Measurements from ENCODE around the gene ARHGAP12. TPM values are rescaled to one million over a fixed set of nuclear protein-coding genes. Genes with fewer than 3 reads are reported as not detected.

Gene ARHGAP12
- total and polyA plus RNA-seq, 3 experiments from 2014 or later: 5.1 to 9.7 (median 5.3) TPM

DNA sequence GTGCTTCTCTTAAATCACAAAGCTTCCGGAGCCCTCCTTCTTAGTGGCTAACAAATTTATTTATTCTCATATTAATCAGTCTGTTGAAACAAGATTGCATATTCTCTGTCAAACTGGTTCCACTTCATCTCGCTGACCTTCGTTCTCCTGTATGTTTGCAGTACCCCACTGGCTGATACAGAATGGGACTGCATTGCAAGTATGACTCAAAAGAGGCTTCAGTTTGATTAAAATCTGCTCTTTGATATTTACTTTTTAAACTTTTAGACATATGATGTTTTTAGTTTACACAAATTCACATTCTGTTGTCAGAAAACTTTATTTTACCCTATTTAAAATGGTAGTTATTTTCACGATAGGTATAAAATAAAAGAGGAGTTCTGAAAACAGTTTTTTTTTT lies 14.3 kb upstream of the ARHGAP12 start:
- DNase-seq: no peak
- Mint-ChIP-seq H3K27me3 (peaks cover 0 to 3% of the 10 kb centered on the region in 2 donors), H3K4me3 (no peak overlapping the region), H3K9me3 (no peaks in the 10 kb centered on the region), H3K27ac (no peak overlapping the region), H3K36me3 (peaks cover 0 to 4% (median 0%) of the 10 kb centered on the region in 3 donors), H3K4me1 (peaks cover 4 to 5% (median 5%) of the 10 kb centered on the region in 3 donors)
- ChIA-PET CTCF (no interaction called here), POLR2A (interaction anchor here (0.7 kb wide), 1 partner anchor 155 kb away, joined by 4 read pairs; no protein-coding TSS in a partner anchor)
- Histone ChIP-seq H3K27me3 (ENCODE audit: insufficient read depth, low read length, poor library complexity, severe bottlenecking) (no peaks in the 10 kb centered on the region), H3K4me3 (ENCODE audit: low read length) (no peak overlapping the region), H3K27ac (ENCODE audit: low read depth, low read length) (no peak overlapping the region), H3K4me1 (ENCODE audit: insufficient read depth, low read length) (peaks cover 10% of the 10 kb centered on the region), H3K9me3 (ENCODE audit: low read length) (no peaks in the 10 kb centered on the region), H3K36me3 (ENCODE audit: insufficient read depth, low read length) (no peaks in the 10 kb centered on the region)

GRCh38 chr10:31942435-31942834 lies 13.8 kb upstream of the ARHGAP12 start:
- CTCF ChIA-PET: no interaction called here
- Histone ChIP-seq H3K36me3 (ENCODE audit: insufficient read depth, low read length) (no peaks in the 10 kb centered on the region), H3K9me3 (ENCODE audit: low read length) (no peaks in the 10 kb centered on the region), H3K4me1 (ENCODE audit: insufficient read depth, low read length) (peaks cover 10% of the 10 kb centered on the region), H3K27me3 (ENCODE audit: insufficient read depth, low read length, poor library complexity, severe bottlenecking) (no peaks in the 10 kb centered on the region), H3K4me3 (ENCODE audit: low read length) (no peak overlapping the region), H3K27ac (ENCODE audit: low read depth, low read length) (no peak overlapping the region)
- Mint-ChIP-seq H3K9me3 (no peaks in the 10 kb centered on the region), H3K27ac (no peak overlapping the region), H3K4me3 (no peak overlapping the region), H3K36me3 (peaks cover 0 to 1% (median 0%) of the 10 kb centered on the region in 3 donors), H3K27me3 (peaks cover 0 to 3% of the 10 kb centered on the region in 2 donors), H3K4me1 (peaks cover 4 to 5% (median 5%) of the 10 kb centered on the region in 3 donors)
- POLR2A ChIA-PET: interaction anchor here (0.7 kb wide), 1 partner anchor 156 kb away, joined by 4 read pairs; no protein-coding TSS in a partner anchor
- no peak for DNase-seq

- DNase-seq: no peak
- Mint-ChIP-seq H3K36me3 (no peaks in the 10 kb centered on the region), H3K27ac (no peak overlapping the region), H3K27me3 (peaks cover 0 to 3% of the 10 kb centered on the region in 2 donors), H3K4me1 (peaks cover 4 to 5% (median 5%) of the 10 kb centered on the region in 3 donors), H3K4me3 (no peak overlapping the region), H3K9me3 (no peaks in the 10 kb centered on the region)
- ChIA-PET POLR2A (no interaction called here), CTCF (no interaction called here)
- Histone ChIP-seq H3K4me3 (ENCODE audit: low read length) (no peak overlapping the region), H3K4me1 (ENCODE audit: insufficient read depth, low read length) (peaks cover 10% of the 10 kb centered on the region), H3K27ac (ENCODE audit: low read depth, low read length) (no peak overlapping the region), H3K9me3 (ENCODE audit: low read length) (no peaks in the 10 kb centered on the region), H3K36me3 (ENCODE audit: insufficient read depth, low read length) (no peaks in the 10 kb centered on the region), H3K27me3 (ENCODE audit: insufficient read depth, low read length, poor library complexity, severe bottlenecking) (no peaks in the 10 kb centered on the region)
Measured at GRCh38 chr10:31940839-31941653, 12.4 kb upstream of the ARHGAP12 start.

DNA sequence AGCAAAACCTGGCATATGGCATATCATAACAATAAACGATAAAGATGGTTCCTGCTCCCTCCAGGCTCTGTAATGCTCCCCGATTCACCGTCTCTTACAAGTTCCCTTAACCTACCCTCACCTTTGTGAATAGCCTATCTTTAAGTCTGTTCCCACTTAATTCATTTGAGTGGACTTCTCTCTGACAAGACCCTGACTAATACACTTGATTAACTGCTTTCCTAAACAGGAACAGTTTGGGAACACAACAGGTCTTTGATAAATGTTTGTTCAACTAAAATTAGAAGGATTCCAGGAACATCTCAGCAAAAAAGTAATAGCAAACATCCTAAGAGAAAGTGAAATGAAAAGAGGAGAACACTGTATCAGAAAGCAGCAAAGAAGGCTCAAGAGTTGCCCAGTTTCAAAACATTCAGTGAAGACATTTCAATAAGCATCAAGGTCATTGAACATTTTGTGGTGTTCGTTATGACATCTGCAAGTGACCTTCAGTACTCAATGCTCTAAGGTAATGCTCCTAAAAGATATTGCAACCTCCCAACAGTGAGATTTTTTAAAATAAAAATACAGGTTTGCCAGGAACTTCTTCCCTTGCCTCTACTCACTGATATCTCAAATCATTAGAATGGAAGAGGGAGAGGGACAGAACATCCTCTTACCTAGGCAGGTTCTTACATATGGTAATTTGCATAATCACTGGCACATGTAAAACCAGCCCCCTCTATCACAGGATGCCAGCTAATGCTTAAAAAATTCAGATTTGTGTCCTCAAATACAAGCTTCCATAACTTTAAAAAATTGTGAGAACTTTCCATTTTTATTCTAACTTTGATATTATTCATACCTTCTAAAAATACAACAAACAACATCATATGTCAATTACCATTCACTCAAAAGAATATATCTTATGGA lies 11.4 kb upstream of the ARHGAP12 start:
- H3K4me3 Mint-ChIP-seq: no peak overlapping the region
- CTCF ChIA-PET: no interaction called here

GRCh38 chr10:31937371-31937770 lies 8.7 kb upstream of the ARHGAP12 start:
- ChIA-PET CTCF (no interaction called here), POLR2A (no interaction called here)
- no peak for DNase-seq
- Histone ChIP-seq H3K9me3 (ENCODE audit: low read length) (no peaks in the 10 kb centered on the region), H3K27me3 (ENCODE audit: insufficient read depth, low read length, poor library complexity, severe bottlenecking) (no peaks in the 10 kb centered on the region), H3K36me3 (ENCODE audit: insufficient read depth, low read length) (no peaks in the 10 kb centered on the region), H3K4me1 (ENCODE audit: insufficient read depth, low read length) (no peaks in the 10 kb centered on the region), H3K27ac (ENCODE audit: low read depth, low read length) (no peak overlapping the region), H3K4me3 (ENCODE audit: low read length) (no peak overlapping the region)
- Mint-ChIP-seq H3K27me3 (peaks cover 0 to 3% of the 10 kb centered on the region in 2 donors), H3K4me1 (peaks cover 3 to 5% (median 4%) of the 10 kb centered on the region in 3 donors), H3K9me3 (no peaks in the 10 kb centered on the region), H3K4me3 (no peak overlapping the region), H3K27ac (no peak overlapping the region), H3K36me3 (no peaks in the 10 kb centered on the region)

More for the DNA sequence above, 11.4 kb upstream of the ARHGAP12 start:
- Histone ChIP-seq H3K36me3 (ENCODE audit: insufficient read depth, low read length) (no peaks in the 10 kb centered on the region), H3K9me3 (ENCODE audit: low read length) (no peaks in the 10 kb centered on the region), H3K4me3 (ENCODE audit: low read length) (no peak overlapping the region), H3K27ac (ENCODE audit: low read depth, low read length) (no peak overlapping the region), H3K27me3 (ENCODE audit: insufficient read depth, low read length, poor library complexity, severe bottlenecking) (no peaks in the 10 kb centered on the region), H3K4me1 (ENCODE audit: insufficient read depth, low read length) (peaks cover 9% of the 10 kb centered on the region)
- Mint-ChIP-seq H3K27ac (no peak overlapping the region), H3K27me3 (peaks cover 0 to 3% of the 10 kb centered on the region in 2 donors), H3K4me1 (peaks cover 4 to 5% (median 5%) of the 10 kb centered on the region in 3 donors), H3K36me3 (no peaks in the 10 kb centered on the region), H3K9me3 (no peaks in the 10 kb centered on the region)
- DNase-seq: no peak
- POLR2A ChIA-PET: interaction anchor here (0.6 kb wide), 1 partner anchor 153 kb away, joined by 3 read pairs; no protein-coding TSS in a partner anchor

DNA sequence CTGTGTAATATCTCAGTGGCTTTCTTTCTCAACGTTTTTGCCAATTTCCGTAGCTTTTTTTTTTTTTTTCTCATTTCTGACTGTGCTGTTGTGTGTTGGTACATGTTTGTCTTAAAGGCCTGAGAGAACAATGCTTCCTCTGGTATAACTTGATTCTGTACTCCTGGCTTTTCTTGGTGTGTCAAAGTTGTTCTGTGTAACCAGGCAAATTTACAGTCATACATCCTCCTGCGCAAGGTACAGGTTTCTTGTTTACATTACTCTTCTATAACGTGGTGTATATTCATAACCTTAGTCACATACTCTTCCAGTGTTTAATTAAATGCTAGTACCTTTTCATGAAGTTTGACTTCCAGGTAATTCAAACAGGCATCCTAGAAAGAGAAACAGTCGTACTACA lies 8.3 kb upstream of the ARHGAP12 start:
- ChIA-PET CTCF (no interaction called here), POLR2A (no interaction called here)
- H3K36me3 ChIP-seq (ENCODE audit: insufficient read depth, low read length): no peaks in the 10 kb centered on the region
- Mint-ChIP-seq H3K4me1 (peaks cover 3 to 5% (median 4%) of the 10 kb centered on the region in 3 donors), H3K27ac (no peak overlapping the region), H3K36me3 (no peaks in the 10 kb centered on the region), H3K27me3 (peaks cover 0 to 3% of the 10 kb centered on the region in 2 donors), H3K9me3 (no peaks in the 10 kb centered on the region), H3K4me3 (no peak overlapping the region)
- H3K27me3 ChIP-seq (ENCODE audit: insufficient read depth, low read length, poor library complexity, severe bottlenecking): no peaks in the 10 kb centered on the region
- no peaks in the 10 kb centered on the region for H3K4me1 ChIP-seq (ENCODE audit: insufficient read depth, low read length)
- H3K4me3 ChIP-seq (ENCODE audit: low read length): no peak overlapping the region
- H3K9me3 ChIP-seq (ENCODE audit: low read length): no peaks in the 10 kb centered on the region
- DNase-seq: no peak
- H3K27ac ChIP-seq (ENCODE audit: low read depth, low read length): no peak overlapping the region

DNA sequence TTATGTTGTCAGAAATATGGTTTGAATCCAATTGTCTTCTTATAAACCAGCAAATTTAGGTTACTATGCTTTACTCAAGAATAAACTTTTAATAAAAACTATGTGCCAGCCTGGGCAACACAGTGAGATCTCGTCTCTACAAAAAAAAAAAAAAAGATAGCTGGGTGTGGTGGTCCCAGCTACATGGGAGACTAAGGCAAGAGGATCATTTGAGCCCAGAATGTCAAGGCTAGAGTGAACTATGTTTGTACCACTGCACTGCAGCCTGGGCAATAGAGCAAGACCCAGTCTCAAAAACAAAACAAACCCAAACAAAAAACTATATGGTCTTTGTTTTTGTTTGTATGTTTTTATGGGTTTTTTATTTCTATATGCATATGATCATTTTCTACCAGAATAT lies 7.5 kb upstream of the ARHGAP12 start:
- Histone ChIP-seq H3K9me3 (ENCODE audit: low read length) (no peaks in the 10 kb centered on the region), H3K27ac (ENCODE audit: low read depth, low read length) (no peak overlapping the region), H3K4me3 (ENCODE audit: low read length) (no peak overlapping the region), H3K27me3 (ENCODE audit: insufficient read depth, low read length, poor library complexity, severe bottlenecking) (no peaks in the 10 kb centered on the region), H3K36me3 (ENCODE audit: insufficient read depth, low read length) (no peaks in the 10 kb centered on the region), H3K4me1 (ENCODE audit: insufficient read depth, low read length) (no peaks in the 10 kb centered on the region)
- no peak overlapping the region for H3K27ac Mint-ChIP-seq
- no peaks in the 10 kb centered on the region for H3K9me3 Mint-ChIP-seq
- ChIA-PET CTCF (interaction anchor here (1.1 kb wide), 1 partner anchor 68 kb away, joined by 3 read pairs; no protein-coding TSS in a partner anchor), POLR2A (no interaction called here)
- no peak for DNase-seq
- no peaks in the 10 kb centered on the region for H3K36me3 Mint-ChIP-seq
- H3K4me1 Mint-ChIP-seq: peaks cover 2 to 3% (median 2%) of the 10 kb centered on the region in 3 donors
- peaks cover 0 to 3% of the 10 kb centered on the region in 2 donors for H3K27me3 Mint-ChIP-seq
- no peak overlapping the region for H3K4me3 Mint-ChIP-seq

DNA sequence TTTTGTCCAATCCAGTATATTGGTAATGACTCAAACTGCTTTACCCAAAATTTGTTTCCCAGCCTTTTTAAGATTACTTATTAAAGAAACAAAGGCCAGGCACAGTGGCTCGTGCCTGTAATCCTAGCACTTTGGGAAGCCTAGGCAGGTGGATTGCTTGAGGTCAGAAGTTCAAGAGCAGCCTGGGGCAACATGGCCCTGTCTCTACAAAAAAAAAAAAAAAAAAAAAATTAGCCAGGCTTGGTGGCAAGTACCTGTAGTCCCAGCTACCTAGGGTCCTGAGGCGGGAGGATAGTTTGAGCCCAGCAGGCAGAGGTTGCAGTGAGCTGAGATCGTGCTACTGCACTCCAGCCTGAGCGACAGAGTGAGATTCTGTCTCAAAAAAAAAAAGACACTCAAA lies 7.0 kb upstream of the ARHGAP12 start:
- H3K27me3 Mint-ChIP-seq: peaks cover 0 to 3% of the 10 kb centered on the region in 2 donors
- DNase-seq: no peak
- no peaks in the 10 kb centered on the region for H3K36me3 ChIP-seq (ENCODE audit: insufficient read depth, low read length)
- no peak overlapping the region for H3K27ac Mint-ChIP-seq
- H3K4me1 ChIP-seq (ENCODE audit: insufficient read depth, low read length): peaks cover 3% of the 10 kb centered on the region
- no peak overlapping the region for H3K4me3 Mint-ChIP-seq
- no peaks in the 10 kb centered on the region for H3K9me3 ChIP-seq (ENCODE audit: low read length)
- CTCF ChIA-PET: interaction anchor here (1.1 kb wide), 1 partner anchor 69 kb away, joined by 3 read pairs; no protein-coding TSS in a partner anchor
- no peak overlapping the region for H3K4me3 ChIP-seq (ENCODE audit: low read length)
- no peaks in the 10 kb centered on the region for H3K36me3 Mint-ChIP-seq
- no peak overlapping the region for H3K27ac ChIP-seq (ENCODE audit: low read depth, low read length)
- H3K9me3 Mint-ChIP-seq: no peaks in the 10 kb centered on the region
- H3K27me3 ChIP-seq (ENCODE audit: insufficient read depth, low read length, poor library complexity, severe bottlenecking): no peaks in the 10 kb centered on the region
- POLR2A ChIA-PET: no interaction called here
- H3K4me1 Mint-ChIP-seq: peaks cover 2 to 5% (median 3%) of the 10 kb centered on the region in 3 donors

Data from CD8-positive, alpha-beta memory T cell (primary cell).